Esophagus squamous epithelium (tissue), 4 donors: ENCODE measurements around the gene HPGDS.

Experiments
- CTCF ChIP-seq, 6 experiments: fragments of 450-650 bp in 4 of 6; fragments of 200-600 bp in 2 of 6; sonication (generic) in 2 of 6; IDR thresholded peaks; one replicate each; pipeline ENCODE4 v1.5.1; 2016 to 2019; ENCODE audit warnings: antibody characterized with exemption in 6 of 6, mild to moderate bottlenecking in 4 of 6, moderate library complexity in 4 of 6
- POLR2A ChIP-seq, 4 donors: fragments of 450-650 bp; IDR thresholded peaks; one replicate each; pipeline ENCODE4 v1.6.1; 2017; ENCODE audit warnings: antibody characterized with exemption in 4 of 4, mild to moderate bottlenecking in 4 of 4, moderate library complexity in 3 of 4

GRCh38 chr4:94378047-94378446 lies 35.4 kb upstream of the HPGDS start:
- TF ChIP-seq CTCF (IDR thresholded peaks at IDR 0.05), result no peak
- TF ChIP-seq POLR2A (IDR thresholded peaks at IDR 0.05), result no peak
